NT2/D1 (cell line): ENCODE data around the gene RBMS3.

Experiments
- DNase-seq: peaks from one replicate; pipeline ENCODE4 v3.0.0-alpha.2; 2011; ENCODE audit warnings: low read depth, low spot score
- H3K27me3 ChIP-seq: 2 replicates; pipeline ENCODE4 v1.6.0; 2011; ENCODE audit warnings: mild to moderate bottlenecking; ENCODE audit not compliant: insufficient read length, insufficient read depth
- H3K36me3 ChIP-seq: 2 replicates; pipeline ENCODE4 v1.6.1; 2011; ENCODE audit warnings: mild to moderate bottlenecking, low read length, mixed read lengths; ENCODE audit not compliant: insufficient read depth, insufficient read length
- H3K4me1 ChIP-seq: 2 replicates; pipeline ENCODE4 v1.5.1; 2011; ENCODE audit not compliant: insufficient read depth, insufficient read length
- H3K4me3 ChIP-seq: 2 replicates; pipeline ENCODE4 v1.5.1; 2011; ENCODE audit warnings: low read depth; ENCODE audit not compliant: insufficient read length
- H3K9ac ChIP-seq: 2 replicates; pipeline ENCODE4 v1.6.0; 2011; ENCODE audit warnings: low read depth; ENCODE audit not compliant: insufficient read length
- H3K9me3 ChIP-seq: 2 replicates; pipeline ENCODE4 v1.5.1; 2011; ENCODE audit warnings: mild to moderate bottlenecking, low read length; ENCODE audit not compliant: insufficient read depth
- SUZ12 ChIP-seq: IDR thresholded peaks from 2 replicates; pipeline ENCODE4 v1.6.1; 2011; ENCODE audit not compliant: insufficient read length, insufficient read depth; ENCODE audit errors: extremely low read depth
- YY1 ChIP-seq: IDR thresholded peaks from 2 replicates; pipeline ENCODE4 v1.6.1; 2011; ENCODE audit not compliant: insufficient read length, insufficient read depth
- ZNF274 ChIP-seq: IDR thresholded peaks from 2 replicates; pipeline ENCODE4 v1.6.1; 2011; ENCODE audit warnings: mild to moderate bottlenecking, low read depth, low read length

Gene RBMS3

DNA sequence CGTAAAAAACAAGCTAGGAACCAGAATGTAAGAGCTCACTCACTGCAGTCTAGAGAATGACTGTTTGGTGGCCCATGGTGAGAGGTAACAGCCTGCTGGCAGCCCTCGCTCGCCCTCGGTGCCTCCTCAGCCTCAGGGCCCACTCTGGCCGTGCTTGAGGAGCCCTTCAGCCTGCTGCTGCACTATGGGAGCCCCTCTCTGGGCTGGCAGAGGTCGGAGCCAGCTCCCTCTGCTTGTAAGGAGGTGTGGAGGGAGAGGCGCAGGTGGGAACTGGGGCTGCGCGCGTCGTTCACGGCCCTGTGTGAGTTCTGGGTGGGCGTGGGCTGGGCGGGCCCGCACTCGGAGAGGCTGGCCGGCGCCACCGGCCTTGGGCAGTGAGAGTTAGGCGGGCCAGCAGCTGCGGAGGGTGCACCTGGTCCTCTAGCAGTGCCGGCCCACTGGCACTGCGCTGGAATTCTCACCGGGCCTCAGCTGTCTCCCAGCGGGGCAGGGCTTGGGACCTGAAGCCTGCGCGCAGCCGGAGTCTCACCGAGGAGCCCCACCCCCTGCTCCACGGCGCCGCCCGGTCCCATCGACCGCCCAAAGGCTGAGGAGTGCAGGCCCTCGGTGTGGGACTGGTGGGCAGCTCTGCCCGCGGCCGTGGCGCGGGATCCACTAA is 420.6 kb downstream of the RBMS3 start:
- H3K9ac ChIP-seq: no peak overlapping the region
- no peak for DNase-seq
- H3K4me3 ChIP-seq: no peak overlapping the region
- H3K27me3 ChIP-seq: no peaks in the 10 kb centered on the region
- H3K36me3 ChIP-seq: no peaks in the 10 kb centered on the region
- H3K4me1 ChIP-seq: no peaks in the 10 kb centered on the region
- TF ChIP-seq ZNF274 (no peak), YY1 (no peak), SUZ12 (no peak)
- H3K9me3 ChIP-seq: peaks cover 32% of the 10 kb centered on the region; the same call in 1 of the 2 replicates

DNA sequence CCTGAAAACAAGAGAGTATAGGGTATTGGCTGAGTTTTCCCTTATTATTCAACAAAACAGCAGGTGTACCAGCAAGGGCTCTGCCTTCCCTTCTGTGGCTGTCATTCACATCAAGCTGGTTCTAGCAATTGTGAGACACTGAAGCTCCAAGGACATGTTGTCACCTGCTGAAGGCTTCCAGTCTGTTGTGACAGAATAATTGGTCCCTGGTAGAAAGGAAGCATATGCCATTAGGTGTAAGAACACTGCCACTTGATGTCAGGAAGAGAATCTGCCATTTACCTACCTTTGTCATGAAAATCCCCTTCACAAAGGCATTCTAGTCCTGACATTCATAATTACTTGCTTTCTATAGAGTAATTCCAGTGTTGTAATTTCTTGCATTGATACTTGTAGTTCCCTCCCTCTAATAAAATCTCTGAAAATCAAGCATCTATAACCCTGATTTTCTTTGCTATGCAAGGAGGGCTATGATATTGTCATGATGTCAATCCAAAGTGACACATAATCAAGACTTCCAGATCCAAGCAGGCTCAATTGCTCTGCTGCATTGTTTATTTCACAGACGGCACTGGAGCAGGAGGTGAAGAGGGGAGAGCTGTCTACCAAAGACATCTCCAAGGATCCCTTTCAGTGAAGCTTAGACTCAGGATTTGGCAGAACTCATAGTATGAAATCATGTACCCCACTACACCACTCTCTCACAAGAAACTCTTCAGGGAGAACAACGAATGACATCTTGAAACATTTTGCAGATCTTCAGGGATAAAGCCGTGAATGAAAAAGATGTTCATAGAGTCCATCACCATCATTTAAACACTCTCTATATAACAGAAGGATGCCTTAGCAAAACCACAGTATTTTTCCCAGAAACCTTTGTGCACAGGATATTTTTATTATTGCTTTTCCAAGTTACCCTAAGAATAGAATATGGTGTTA is 425.3 kb downstream of the RBMS3 start:
- DNase-seq: no peak
- no peak overlapping the region for H3K9ac ChIP-seq

DNA sequence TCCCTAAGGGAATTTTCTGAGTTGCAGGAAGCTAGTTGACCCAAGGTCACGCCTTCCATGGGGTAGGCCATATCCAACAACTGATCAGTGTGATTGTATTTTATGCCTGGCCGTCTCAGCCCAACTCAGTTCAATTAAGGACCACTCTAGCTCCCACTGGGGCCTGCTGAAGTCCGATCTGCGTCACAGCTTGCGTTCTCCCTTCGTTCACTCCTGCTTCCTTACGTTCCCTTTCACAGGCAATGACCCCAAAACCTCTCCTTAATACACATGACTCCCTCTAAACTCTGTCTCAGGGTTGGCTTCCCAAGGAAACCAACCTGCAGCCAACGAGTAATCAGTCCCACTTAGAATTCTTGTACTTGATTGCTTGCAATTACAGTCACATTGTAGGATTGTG is 428.0 kb downstream of the RBMS3 start:
- H3K36me3 ChIP-seq: no peaks in the 10 kb centered on the region
- H3K4me3 ChIP-seq: no peak overlapping the region
- H3K4me1 ChIP-seq: no peaks in the 10 kb centered on the region
- no peaks in the 10 kb centered on the region for H3K27me3 ChIP-seq
- no peaks in the 10 kb centered on the region for H3K9me3 ChIP-seq
- no peak overlapping the region for H3K9ac ChIP-seq
- DNase-seq: no peak
- TF ChIP-seq SUZ12 (no peak), ZNF274 (no peak), YY1 (no peak)

More for the DNA sequence above, 425.3 kb downstream of the RBMS3 start:
- no peaks in the 10 kb centered on the region for H3K4me1 ChIP-seq
- no peaks in the 10 kb centered on the region for H3K36me3 ChIP-seq
- no peaks in the 10 kb centered on the region for H3K27me3 ChIP-seq
- no peak overlapping the region for H3K4me3 ChIP-seq
- peaks cover 26% of the 10 kb centered on the region; the same call in 1 of the 2 replicates for H3K9me3 ChIP-seq
- TF ChIP-seq YY1: no peak

DNA sequence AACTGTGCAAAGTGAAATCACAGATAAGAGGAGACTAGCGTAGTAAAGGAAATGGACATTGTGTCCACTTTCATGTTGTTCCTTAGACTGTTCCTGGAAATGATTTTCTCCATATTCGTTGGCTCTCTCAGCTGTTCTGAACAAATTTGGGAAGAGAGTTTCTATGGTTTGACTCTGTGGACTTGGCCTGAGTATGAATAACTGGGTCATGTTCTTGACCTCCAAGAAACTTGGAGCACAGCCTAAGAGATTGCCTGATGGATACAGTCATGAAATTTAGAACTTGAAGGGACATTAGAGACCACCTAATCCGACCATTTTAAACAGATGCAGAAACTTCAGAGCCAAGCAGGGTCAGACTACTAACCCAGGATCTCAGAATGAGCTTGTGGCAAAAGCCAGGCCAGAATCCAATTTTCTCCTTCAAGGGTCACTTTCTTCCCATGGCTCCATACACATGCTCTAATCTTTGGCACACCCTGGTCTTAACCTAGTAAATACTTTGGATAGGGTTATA is 430.4 kb downstream of the RBMS3 start:
- Histone ChIP-seq H3K9ac (no peak overlapping the region), H3K36me3 (no peaks in the 10 kb centered on the region), H3K4me3 (no peak overlapping the region), H3K4me1 (no peaks in the 10 kb centered on the region), H3K9me3 (no peaks in the 10 kb centered on the region), H3K27me3 (no peaks in the 10 kb centered on the region)
- TF ChIP-seq YY1: no peak
- no peak for TF ChIP-seq SUZ12
- TF ChIP-seq ZNF274: no peak
- no peak for DNase-seq

DNA sequence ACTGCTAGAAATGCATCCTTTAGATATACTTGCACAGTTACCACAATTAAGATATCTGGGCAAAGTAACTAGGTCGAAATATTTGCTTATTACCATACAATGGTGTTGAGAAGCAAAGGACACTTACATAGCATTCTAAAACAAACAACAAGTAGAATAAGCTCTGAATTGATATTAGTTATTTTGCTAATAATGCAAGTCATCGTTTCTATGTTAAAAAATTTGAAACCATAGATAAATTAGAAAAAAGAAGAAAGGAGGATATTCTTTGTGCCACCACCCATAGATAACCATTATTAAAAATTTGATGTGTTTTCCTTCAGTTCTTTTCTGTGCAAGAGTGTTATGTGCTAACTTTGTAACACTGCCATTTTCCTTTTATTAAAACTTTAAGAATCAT is 435.3 kb downstream of the RBMS3 start:
- H3K27me3 ChIP-seq: no peaks in the 10 kb centered on the region
- no peaks in the 10 kb centered on the region for H3K36me3 ChIP-seq
- H3K4me3 ChIP-seq: no peak overlapping the region
- H3K9ac ChIP-seq: no peak overlapping the region
- DNase-seq: no peak
- H3K4me1 ChIP-seq: no peaks in the 10 kb centered on the region
- no peak for TF ChIP-seq SUZ12
- no peak for TF ChIP-seq YY1
- TF ChIP-seq ZNF274: no peak
- H3K9me3 ChIP-seq: no peaks in the 10 kb centered on the region

DNA sequence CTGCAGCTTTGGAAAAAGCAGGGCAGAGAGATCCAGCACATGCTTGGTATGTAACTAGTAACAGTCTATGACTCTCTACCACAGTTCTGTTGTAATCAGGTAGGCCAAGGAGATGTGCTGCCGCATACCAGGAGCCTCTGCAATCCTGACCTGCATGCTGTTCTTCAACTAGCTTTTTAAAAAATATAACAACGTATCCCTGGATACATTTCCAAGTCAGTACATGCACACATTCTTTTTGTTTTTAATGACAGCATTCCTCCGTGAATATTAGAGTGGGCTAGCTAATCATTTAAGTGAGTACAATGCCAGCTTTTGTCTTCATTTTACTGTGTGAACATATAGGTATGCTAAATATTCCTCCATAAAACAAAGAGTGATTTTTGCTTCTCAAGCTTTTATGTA is 437.8 kb downstream of the RBMS3 start:
- Histone ChIP-seq H3K36me3 (no peaks in the 10 kb centered on the region), H3K27me3 (no peaks in the 10 kb centered on the region), H3K9me3 (no peaks in the 10 kb centered on the region), H3K4me3 (no peak overlapping the region), H3K9ac (no peak overlapping the region), H3K4me1 (no peaks in the 10 kb centered on the region)
- TF ChIP-seq YY1 (no peak), SUZ12 (no peak), ZNF274 (no peak)
- no peak for DNase-seq

DNA sequence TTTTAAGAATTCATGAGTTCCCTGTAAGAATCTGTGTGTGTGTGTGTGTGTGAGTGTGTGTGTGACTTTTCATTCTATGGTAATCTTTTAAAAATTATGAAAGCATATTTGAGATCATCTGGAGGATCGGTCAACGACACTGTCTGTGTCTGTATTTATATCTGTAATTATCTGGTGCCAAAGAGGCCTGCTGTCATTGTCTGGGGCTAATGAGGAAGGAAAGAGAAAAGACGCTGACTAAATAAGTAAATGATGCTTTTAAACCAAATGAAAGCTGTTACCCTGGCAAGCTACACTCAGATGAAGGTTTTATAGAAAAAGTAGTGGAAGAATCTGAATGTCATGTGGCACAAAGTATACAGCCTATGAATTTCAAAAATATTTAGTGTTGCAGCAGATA is 439.8 kb downstream of the RBMS3 start:
- DNase-seq: no peak
- H3K9me3 ChIP-seq: no peaks in the 10 kb centered on the region
- no peaks in the 10 kb centered on the region for H3K27me3 ChIP-seq
- no peak overlapping the region for H3K4me3 ChIP-seq
- no peak for TF ChIP-seq SUZ12
- TF ChIP-seq YY1: no peak
- TF ChIP-seq ZNF274: no peak
- H3K9ac ChIP-seq: no peak overlapping the region
- no peaks in the 10 kb centered on the region for H3K4me1 ChIP-seq
- no peaks in the 10 kb centered on the region for H3K36me3 ChIP-seq
